Measurements from ENCODE around the gene MGAM2. TPM values are rescaled to one million over a fixed set of nuclear protein-coding genes. Genes with fewer than 3 reads are reported as not detected.

The MGAM2 gene
- polyA plus RNA-seq, 2 of the 4 experiments (the other 2 are of a cell fraction) = 0.01 to 0.25 TPM

- TF ChIP-seq PBX3 (IDR thresholded peaks at IDR 0.05) (no peak), CTCF (IDR thresholded peaks at IDR 0.05) (no peak), ZSCAN20 (CRISPR knock-in tag; IDR thresholded peaks at IDR 0.05) (no peak), HOXB5 (CRISPR knock-in tag; IDR thresholded peaks at IDR 0.05) (no peak), HEYL (CRISPR knock-in tag; IDR thresholded peaks at IDR 0.05) (no peak), SMC3 (IDR thresholded peaks at IDR 0.05) (no peak), BCL3 (IDR thresholded peaks at IDR 0.05) (peak; percentile 81; the same call in 2 of the 3 replicates), E2F6 (IDR thresholded peaks at IDR 0.05; ENCODE audit: borderline replicate concordance, low read depth) (peak; percentile 26; the same call in 1 of the 2 replicates), HOXB13 (CRISPR knock-in tag; IDR thresholded peaks at IDR 0.05; ENCODE audit: low read depth) (0 out of 2 replicates have a peak, but pooled peaks have one; percentile 13), EHMT2 (IDR thresholded peaks at IDR 0.05; ENCODE audit: low read depth) (no peak), FOXS1 (CRISPR knock-in tag; IDR thresholded peaks at IDR 0.05) (peak; percentile 8; the same call in 1 of the 2 replicates), NFE2L2 (conservative IDR thresholded peaks at IDR 0.05; ENCODE audit: low read length) (no peak), POLR2AphosphoS2 (conservative IDR thresholded peaks at IDR 0.05; ENCODE audit: low read length) (no peak), FOSB (CRISPR knock-in tag; IDR thresholded peaks at IDR 0.05) (no peak), MAFK (IDR thresholded peaks at IDR 0.05; ENCODE audit: partially characterized antibody) (peak; percentile 15), PHF8 (IDR thresholded peaks at IDR 0.05; ENCODE audit: borderline replicate concordance, low read depth) (no peak), ZNF302 (CRISPR knock-in tag; IDR thresholded peaks at IDR 0.05) (peak; percentile 37; the same call in 1 of the 2 replicates), CBX8 (IDR thresholded peaks at IDR 0.05) (no peak), MAX (IDR thresholded peaks at IDR 0.05) (peak; percentile 73), GATA3 (IDR thresholded peaks at IDR 0.05; ENCODE audit: borderline replicate concordance) (peak; percentile 74; the same call in 1 of the 2 replicates), HDAC2 (IDR thresholded peaks at IDR 0.05) (no peak), RFX5 (IDR thresholded peaks at IDR 0.05) (no peak), POLR2A (IDR thresholded peaks at IDR 0.05; ENCODE audit: low read length) (no peak), RNF2 (IDR thresholded peaks at IDR 0.05; ENCODE audit: borderline replicate concordance, low read depth) (no peak), USF2 (IDR thresholded peaks at IDR 0.05) (no peak), TFCP2L1 (CRISPR knock-in tag; IDR thresholded peaks at IDR 0.05) (no peak), FOSL2 (IDR thresholded peaks at IDR 0.05) (no peak), FOSL2 (CRISPR knock-in tag; IDR thresholded peaks at IDR 0.05) (peak; percentile 86), CBX2 (IDR thresholded peaks at IDR 0.05; ENCODE audit: borderline replicate concordance, low read depth) (no peak), ZFP36 (IDR thresholded peaks at IDR 0.05; ENCODE audit: borderline replicate concordance, partially characterized antibody) (no peak), CHD4 (IDR thresholded peaks at IDR 0.05; ENCODE audit: borderline replicate concordance) (no peak), EP300 (IDR thresholded peaks at IDR 0.05) (peak; percentile 70; a peak in 4 of 5 replicates), KDM5A (IDR thresholded peaks at IDR 0.05) (no peak), HMGXB4 (CRISPR knock-in tag; IDR thresholded peaks at IDR 0.05; ENCODE audit: borderline replicate concordance) (no peak)
These were observed 6.7 kb upstream of the MGAM2 start (continued) for GRCh38 chr7:142104550-142105527.

Measured in A549 (cell line).